Endodermal cell (in vitro differentiated cells): ENCODE measurements around the gene BACE1. TPM values are rescaled to one million over a fixed set of nuclear protein-coding genes. Genes with fewer than 3 reads are reported as not detected.

Source experiments
- DNase-seq: peaks from one replicate; pipeline ENCODE4 v3.0.0-alpha.2; 2017
- H3K27ac ChIP-seq: 2 replicates; pipeline ENCODE4 v1.5.1; 2013; ENCODE audit warnings: mild to moderate bottlenecking, low read depth, low read length, moderate library complexity
- H3K27me3 ChIP-seq: 2 replicates; pipeline ENCODE4 v1.6.1; 2013; ENCODE audit warnings: mild to moderate bottlenecking, low read length, moderate library complexity; ENCODE audit not compliant: insufficient read depth, control insufficient read depth, poor library complexity, severe bottlenecking
- H3K36me3 ChIP-seq: 2 replicates; pipeline ENCODE4 v1.7.0; 2013; ENCODE audit warnings: mild to moderate bottlenecking, low read length, moderate library complexity; ENCODE audit not compliant: control insufficient read depth, insufficient read depth
- H3K4me1 ChIP-seq: one replicate; pipeline ENCODE4 v1.7.0; 2013; ENCODE audit warnings: low read length; ENCODE audit not compliant: control insufficient read depth, insufficient read depth
- H3K4me3 ChIP-seq: 2 replicates; pipeline ENCODE4 v1.5.1; 2013; ENCODE audit warnings: mild to moderate bottlenecking, low read length, moderate library complexity
- H3K9ac ChIP-seq: 2 replicates; pipeline ENCODE4 v1.6.1; 2013; ENCODE audit warnings: mild to moderate bottlenecking, low read length, moderate library complexity; ENCODE audit not compliant: poor library complexity, severe bottlenecking; ENCODE audit errors: extremely low read depth
- H3K9me3 ChIP-seq: 2 replicates; pipeline ENCODE4 v1.6.1; 2013; ENCODE audit warnings: mild to moderate bottlenecking, low read length, moderate library complexity; ENCODE audit not compliant: control insufficient read depth
- H3K27ac Mint-ChIP-seq: 2 replicates; pipeline ENCODE4 v1.8.0; 2020; ENCODE audit warnings: mixed read lengths
- H3K27me3 Mint-ChIP-seq: 2 replicates; pipeline ENCODE4 v1.8.0; 2021; ENCODE audit warnings: mild to moderate bottlenecking, mixed read lengths; ENCODE audit not compliant: insufficient read depth
- H3K36me3 Mint-ChIP-seq: 2 replicates; pipeline ENCODE4 v1.8.0; 2020; ENCODE audit warnings: low read depth, mixed read lengths
- H3K4me1 Mint-ChIP-seq: 2 replicates; pipeline ENCODE4 v1.8.0; 2020; ENCODE audit warnings: mixed read lengths
- H3K4me3 Mint-ChIP-seq: 2 replicates; pipeline ENCODE4 v1.8.0; 2020; ENCODE audit warnings: mild to moderate bottlenecking, moderate library complexity, mixed read lengths
- H3K9me3 Mint-ChIP-seq: 2 replicates; pipeline ENCODE4 v1.8.0; 2020; ENCODE audit warnings: mild to moderate bottlenecking, mixed read lengths
- CTCF ChIP-seq: fragments of 200-600 bp; sonication (generic); conservative IDR thresholded peaks from 2 replicates; pipeline ENCODE4 v1.5.0; 2021; ENCODE audit warnings: antibody characterized with exemption, mild to moderate bottlenecking
- WGBS, 2 experiments: methylation state at CpG; one replicate each; pipeline versions ENCODE4 v1.1.5 to v1.1.7; 2013; ENCODE audit warnings: missing lambda C conversion rate in 2 of 2, mixed read lengths in 1 of 2; ENCODE audit not compliant: insufficient coverage in 1 of 2, insufficient read length in 1 of 2; 5-methylcytosine and 5-hydroxymethylcytosine counted together
- total RNA-seq, 2 donors: library from RNA; stranded (reverse); fragmentation: NEBNext Ultra II Directional in 1 of 2; extraction: Animal tissue kit (Norgen Biotek cat#: 25700) in 1 of 2; gene quantifications; 2 replicates in 1 of 2; 3 replicates in 1 of 2; pipeline ENCODE4 v1.2.1, GENCODE V29; 2021

BACE1 gene
- total RNA-seq, 2 donors from 2014 or later, result 20.8 to 21.7 TPM

GRCh38 chr11:117319214-117319840 lies 3.3 kb upstream of the BACE1 start:
- Histone ChIP-seq H3K9ac (no peak overlapping the region), H3K4me3 (no peak overlapping the region), H3K36me3 (no peaks in the 10 kb centered on the region), H3K4me1 (no peaks in the 10 kb centered on the region), H3K27me3 (no peaks in the 10 kb centered on the region), H3K27ac (no peak overlapping the region), H3K9me3 (no peaks in the 10 kb centered on the region)
- TF ChIP-seq CTCF, result no peak
- Mint-ChIP-seq H3K9me3 (no peaks in the 10 kb centered on the region), H3K4me3 (no peak overlapping the region), H3K36me3 (no peaks in the 10 kb centered on the region), H3K4me1 (peaks cover 16% of the 10 kb centered on the region), H3K27ac (no peak overlapping the region), H3K27me3 (peaks cover 3% of the 10 kb centered on the region)
- 84 to 100% methylated on average over 1 to 5 of the region's 5 CpGs for WGBS, 2 experiments
- DNase-seq, result no peak

GRCh38 chr11:117318738-117319137 lies 2.7 kb upstream of the BACE1 start:
- Histone ChIP-seq H3K4me1 (no peaks in the 10 kb centered on the region), H3K4me3 (no peak overlapping the region), H3K27ac (no peak overlapping the region), H3K9me3 (no peaks in the 10 kb centered on the region), H3K9ac (no peak overlapping the region), H3K27me3 (no peaks in the 10 kb centered on the region), H3K36me3 (no peaks in the 10 kb centered on the region)
- 90 to 92% methylated on average over 7 of the region's 7 CpGs for WGBS, 2 experiments
- Mint-ChIP-seq H3K27ac (no peak overlapping the region), H3K27me3 (peaks cover 3% of the 10 kb centered on the region), H3K4me1 (peaks cover 20% of the 10 kb centered on the region), H3K4me3 (no peak overlapping the region), H3K9me3 (no peaks in the 10 kb centered on the region), H3K36me3 (no peaks in the 10 kb centered on the region)
- no peak for TF ChIP-seq CTCF
- no peak for DNase-seq

- peaks cover 3% of the 10 kb centered on the region for H3K36me3 Mint-ChIP-seq
- H3K4me3 Mint-ChIP-seq, result peak overlapping the region; percentile 61
- Histone ChIP-seq H3K27ac (no peak overlapping the region), H3K4me1 (no peaks in the 10 kb centered on the region), H3K9ac (peak overlapping the region; percentile 44), H3K36me3 (no peaks in the 10 kb centered on the region), H3K27me3 (no peaks in the 10 kb centered on the region), H3K9me3 (no peaks in the 10 kb centered on the region), H3K4me3 (peak overlapping the region; percentile 89)
- no peak for DNase-seq
- peaks cover 20% of the 10 kb centered on the region for H3K4me1 Mint-ChIP-seq
- H3K9me3 Mint-ChIP-seq, result no peaks in the 10 kb centered on the region
- no peak overlapping the region for H3K27ac Mint-ChIP-seq
- 5 to 10% methylated on average over 21 to 62 of the region's 62 CpGs for WGBS, 2 experiments
- TF ChIP-seq CTCF, result no peak
- no peaks in the 10 kb centered on the region for H3K27me3 Mint-ChIP-seq
Measured at GRCh38 chr11:117315285-117316196, 515 bp downstream of the BACE1 start.
